Stimulated activated CD4-positive, alpha-beta T cell treated with anti-CD3 and anti-CD28 coated beads, Interleukin-4, amount 100 ng/mL, for 24 hours (primary cell): ENCODE data around the gene THAP8.
A peak's percentile ranks its signal among the peaks of the same experiment; 100 is the strongest.
"Not testable (repeated sequence)": the region's sequence is repeated elsewhere in the genome, so short reads cannot be mapped to it uniquely, and the experiment has no call there.

ENCODE experiments used
- DNase-seq: peaks from one replicate; pipeline ENCODE4 v3.0.0-alpha.2; 2020

THAP8 gene, protein sequence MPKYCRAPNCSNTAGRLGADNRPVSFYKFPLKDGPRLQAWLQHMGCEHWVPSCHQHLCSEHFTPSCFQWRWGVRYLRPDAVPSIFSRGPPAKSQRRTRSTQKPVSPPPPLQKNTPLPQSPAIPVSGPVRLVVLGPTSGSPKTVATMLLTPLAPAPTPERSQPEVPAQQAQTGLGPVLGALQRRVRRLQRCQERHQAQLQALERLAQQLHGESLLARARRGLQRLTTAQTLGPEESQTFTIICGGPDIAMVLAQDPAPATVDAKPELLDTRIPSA

GRCh38 chr19:36054119-36054732, at the start of gene THAP8:
TSS of gene THAP8 (minus strand) at chr19:36054285. CDS start at chr19:36054217, 68 bp downstream.
- peak; percentile 100 for DNase-seq

DNA sequence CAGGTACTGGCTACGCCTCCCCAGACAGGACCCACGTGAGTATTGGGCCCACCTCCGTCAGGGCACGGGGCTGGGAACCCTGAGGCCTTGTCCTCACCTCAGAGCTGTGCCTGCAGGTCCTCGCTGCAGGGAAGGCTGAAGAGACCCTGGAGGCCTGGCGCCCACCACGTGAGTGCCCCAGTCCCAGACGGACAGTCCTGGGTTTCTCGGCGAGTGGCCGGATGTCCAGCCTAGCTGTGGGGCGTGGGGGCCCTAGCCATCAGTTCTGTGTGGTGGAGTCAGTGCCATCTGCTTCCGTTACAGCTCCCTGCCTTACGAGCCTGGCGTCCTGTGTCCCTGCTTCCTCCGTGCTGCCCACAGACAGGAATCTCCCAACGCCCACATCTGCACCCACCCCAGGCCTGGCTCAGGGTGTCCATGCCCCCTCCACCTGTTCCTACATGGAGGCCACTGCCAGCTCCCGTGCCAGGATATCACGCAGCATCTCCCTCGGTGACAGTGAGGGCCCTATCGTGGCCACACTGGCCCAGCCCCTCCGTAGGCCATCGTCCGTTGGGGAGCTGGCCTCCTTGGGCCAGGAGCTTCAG, 49.0 kb upstream of the THAP8 start:
- DNase-seq, result no peak

DNA sequence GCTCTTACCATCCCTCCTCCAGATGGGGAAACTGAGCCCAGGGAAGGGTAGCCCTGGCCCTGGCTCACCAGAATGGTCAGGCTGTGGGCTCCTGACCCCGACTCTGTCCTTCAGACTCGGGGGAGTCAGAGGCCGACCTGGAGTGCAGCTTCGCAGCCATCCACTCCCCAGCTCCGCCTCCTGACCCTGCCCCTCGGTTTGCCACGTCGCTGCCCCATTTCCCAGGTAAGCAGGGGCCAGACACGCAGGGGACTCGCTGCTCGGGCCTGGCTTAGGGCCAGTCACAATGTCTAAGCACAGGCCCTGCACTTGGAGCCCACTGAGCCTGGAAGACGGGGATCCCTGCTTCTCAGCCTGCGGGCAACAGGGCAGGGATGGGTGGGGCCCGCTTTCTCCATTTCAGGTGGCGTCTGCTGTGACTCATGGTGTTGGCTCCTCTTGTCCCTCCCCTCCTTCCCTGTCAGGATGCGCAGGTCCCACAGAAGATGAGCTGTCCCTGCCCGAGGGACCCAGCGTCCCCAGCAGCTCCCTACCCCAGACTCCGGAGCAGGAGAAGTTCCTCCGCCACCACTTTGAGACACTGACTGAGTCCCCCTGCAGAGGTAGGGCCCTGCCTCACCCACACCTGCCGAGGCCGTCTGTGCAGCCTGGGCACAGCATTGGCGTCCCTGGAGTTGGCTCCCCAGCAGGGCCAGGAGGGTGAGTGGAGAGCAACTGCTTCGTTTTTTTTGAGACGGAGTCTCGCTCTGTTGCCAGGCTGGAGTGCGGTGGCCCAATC, 47.7 kb upstream of the THAP8 start:
- no peak for DNase-seq

DNA sequence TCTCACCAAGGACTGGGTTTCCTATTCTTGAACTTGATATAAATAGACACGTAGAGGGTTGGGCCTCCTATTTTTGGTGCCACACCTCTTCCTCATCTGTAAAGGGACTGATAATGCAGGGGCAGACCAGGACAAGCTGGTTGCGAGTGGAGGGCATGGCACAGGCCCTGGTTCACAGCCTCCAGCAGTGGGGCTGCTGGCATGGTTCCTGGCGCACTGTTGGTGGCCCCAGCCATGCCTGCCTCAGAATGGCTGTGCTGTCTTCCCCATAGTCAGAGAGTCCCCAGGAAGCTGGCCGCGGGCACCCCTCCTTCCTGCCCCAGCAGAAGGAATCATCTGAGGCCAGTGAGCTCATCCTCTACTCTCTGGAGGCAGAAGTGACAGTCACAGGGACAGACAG, 46.4 kb upstream of the THAP8 start:
- no peak for DNase-seq

- no peak for DNase-seq
Measured at GRCh38 chr19:36099166-36099785, 45.2 kb upstream of the THAP8 start.

GRCh38 chr19:36097036-36097435, 43.0 kb upstream of the THAP8 start:
- no peak for DNase-seq

DNA sequence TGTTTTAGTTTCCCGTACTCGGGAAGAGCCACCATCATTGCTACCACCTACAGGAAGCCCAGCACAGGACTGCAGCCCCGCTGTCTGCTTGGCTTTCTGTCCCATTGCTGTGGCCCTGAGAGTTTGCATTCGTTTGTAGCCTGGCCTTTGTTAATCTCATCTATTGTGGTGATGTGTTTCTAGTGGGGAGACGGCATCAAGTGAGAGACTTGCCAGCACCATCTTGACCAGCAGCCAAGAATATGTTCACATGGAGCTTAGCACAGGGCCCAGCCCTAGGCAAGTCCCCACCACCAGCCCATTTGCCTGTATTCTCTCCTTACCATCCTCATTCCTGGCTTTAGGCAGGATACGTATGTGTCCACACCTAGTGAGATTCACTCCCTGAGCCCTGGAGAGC, 39.6 kb upstream of the THAP8 start:
- no peak for DNase-seq

- no peak for DNase-seq
Measured at GRCh38 chr19:36093146-36093662, 39.1 kb upstream of the THAP8 start.

GRCh38 chr19:36092566-36092965, 38.5 kb upstream of the THAP8 start:
- no peak for DNase-seq

- no peak for DNase-seq
Measured at GRCh38 chr19:36090910-36091695, 37.0 kb upstream of the THAP8 start.

- no peak for DNase-seq
Measured at GRCh38 chr19:36089847-36090246, 35.8 kb upstream of the THAP8 start.

DNA sequence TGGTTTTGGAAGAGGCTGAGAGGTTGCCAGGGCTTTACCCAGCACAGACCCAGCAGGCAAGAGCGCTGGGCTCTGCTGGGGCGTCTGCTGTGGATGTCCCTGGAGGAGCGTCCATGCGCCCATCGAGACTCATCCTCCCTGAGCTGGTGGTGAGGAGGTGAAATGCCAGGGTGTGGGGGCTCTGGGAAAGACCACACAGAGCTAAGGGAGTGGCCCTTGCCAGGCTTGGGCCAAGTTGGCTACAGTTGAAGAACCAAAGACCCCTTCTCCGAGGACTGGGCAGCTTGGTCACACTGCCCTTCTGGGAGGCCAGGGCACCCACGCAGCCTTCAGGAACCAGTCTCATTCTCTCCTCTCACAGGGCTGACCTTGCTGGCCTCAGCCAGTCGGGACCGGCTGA, 32.2 kb upstream of the THAP8 start:
- no peak for DNase-seq

DNA sequence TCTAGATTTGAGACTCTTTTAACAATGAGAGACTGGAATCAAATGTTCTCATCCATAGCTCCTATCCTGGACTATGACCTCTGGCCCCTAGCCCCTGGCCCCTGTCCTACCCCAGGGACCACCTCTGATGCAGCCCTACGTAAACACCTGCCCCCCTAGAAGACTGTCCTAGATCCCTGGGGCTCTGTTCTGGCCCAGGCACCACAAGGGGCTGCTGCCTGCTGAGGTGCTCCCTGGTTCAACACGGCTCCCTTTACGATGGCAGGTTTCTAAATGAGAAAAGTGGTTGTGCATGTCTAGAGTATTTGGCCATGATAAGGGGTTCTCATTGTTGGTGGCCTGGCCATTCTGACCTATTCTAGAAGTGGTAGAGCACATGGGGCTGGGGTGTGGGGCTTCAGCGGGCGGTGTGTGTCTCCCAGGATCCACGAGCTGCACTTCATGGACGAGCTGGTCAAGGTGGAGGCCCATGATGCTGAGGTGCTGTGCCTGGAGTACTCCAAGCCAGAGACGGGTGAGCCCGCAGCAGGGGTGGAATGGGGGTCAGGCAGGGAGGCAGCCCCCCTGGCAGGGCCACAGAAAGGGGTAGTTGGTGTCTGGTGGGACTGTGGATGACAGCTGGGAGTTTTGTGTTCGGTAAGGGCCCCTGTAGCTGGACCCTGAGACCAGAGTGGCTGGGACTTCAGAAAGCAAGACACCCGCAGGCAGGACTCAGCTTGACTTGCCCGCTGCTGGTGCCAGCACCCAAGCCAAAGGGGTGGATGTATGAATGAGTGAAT, 30.3 kb upstream of the THAP8 start:
- no peak for DNase-seq

GRCh38 chr19:36082916-36083315, 28.8 kb upstream of the THAP8 start:
- no peak for DNase-seq

GRCh38 chr19:36081894-36082293, 27.8 kb upstream of the THAP8 start:
- no peak for DNase-seq

DNA sequence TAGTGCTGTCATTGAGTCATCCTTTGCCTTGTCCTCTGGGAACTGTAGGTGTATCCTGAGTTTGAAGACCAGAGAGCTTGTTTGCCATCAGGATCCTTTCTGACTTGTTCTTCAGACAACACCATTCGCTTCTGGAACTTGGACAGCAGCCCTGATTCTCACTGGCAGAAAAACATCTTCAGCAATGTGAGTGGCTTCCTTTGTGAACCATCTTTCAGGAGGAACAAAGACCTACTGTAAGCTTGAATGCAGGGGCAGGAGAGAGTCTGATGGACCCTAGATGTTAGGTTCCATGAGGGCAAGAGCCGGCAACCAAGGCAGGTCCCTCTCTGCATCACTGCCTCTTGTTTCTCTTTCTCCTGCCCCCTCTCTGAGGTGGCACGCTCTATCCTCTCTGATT, 27.3 kb upstream of the THAP8 start:
- DNase-seq, result no peak

DNA sequence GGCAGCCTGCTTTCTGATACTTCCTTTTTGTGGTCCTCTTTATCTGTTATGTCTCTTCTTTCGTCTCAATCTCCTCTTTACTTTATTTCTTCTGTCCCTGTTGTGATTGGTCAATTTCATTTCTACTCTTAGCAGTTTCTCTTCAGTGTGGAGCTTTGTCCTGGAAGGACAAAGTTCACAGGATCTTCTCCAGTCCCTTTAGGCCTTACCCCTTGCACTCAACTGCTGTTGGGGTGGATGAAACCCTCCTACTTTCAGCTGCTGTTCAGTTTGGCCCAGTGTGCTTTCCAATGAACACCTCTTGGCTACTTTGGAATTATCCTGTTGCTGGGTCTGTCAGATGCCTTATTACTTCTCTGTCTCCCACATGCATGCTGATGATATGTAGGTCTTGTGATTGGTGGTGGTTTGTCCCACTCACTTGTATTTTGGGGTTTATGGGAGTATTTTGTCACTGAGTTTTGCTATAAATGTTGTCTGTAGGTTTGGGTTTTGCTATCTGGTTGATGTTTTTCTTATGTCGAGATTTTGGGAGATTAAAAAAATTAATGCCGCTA, 25.4 kb upstream of the THAP8 start:
- DNase-seq, result no peak

GRCh38 chr19:36073121-36073876, 19.2 kb upstream of the THAP8 start:
- no peak for DNase-seq

GRCh38 chr19:36072081-36072480, 18.0 kb upstream of the THAP8 start:
- no peak for DNase-seq

- not testable (repeated sequence) for DNase-seq
Measured at GRCh38 chr19:36068810-36069499, 14.9 kb upstream of the THAP8 start.
